Islet of Langerhans (tissue), 1 donor: ENCODE data around the gene ECE1.

ENCODE experiments used
- FAIRE-seq: peaks from one replicate; lab custom pipeline; 2011; peaks lifted over from hg19 to GRCh38; lab: Jason Lieb, UNC

ECE1 gene

GRCh38 chr1:21325231-21325718, 35.0 kb upstream of the ECE1 start:
- no peak for FAIRE-seq

GRCh38 chr1:21324368-21325141, 34.3 kb upstream of the ECE1 start:
- no peak for FAIRE-seq

GRCh38 chr1:21323091-21323490, 32.8 kb upstream of the ECE1 start:
- no peak for FAIRE-seq

GRCh38 chr1:21322681-21323016, 32.4 kb upstream of the ECE1 start:
- FAIRE-seq, result no peak

- FAIRE-seq, result no peak
These were observed 31.9 kb upstream of the ECE1 start for GRCh38 chr1:21321963-21322680.

- FAIRE-seq, result no peak
These were observed 30.3 kb upstream of the ECE1 start for GRCh38 chr1:21320410-21321108.

- no peak for FAIRE-seq
These were observed 29.5 kb upstream of the ECE1 start for GRCh38 chr1:21319447-21320407.

- no peak for FAIRE-seq
These were observed 28.5 kb upstream of the ECE1 start for GRCh38 chr1:21318714-21319159.

- FAIRE-seq, result no peak
These were observed 27.9 kb upstream of the ECE1 start for GRCh38 chr1:21318057-21318713.

- FAIRE-seq, result no peak
These were observed 27.4 kb upstream of the ECE1 start for GRCh38 chr1:21317690-21318043.

- no peak for FAIRE-seq
These were observed 26.9 kb upstream of the ECE1 start for GRCh38 chr1:21317035-21317689.

- FAIRE-seq, result no peak
These were observed 24.6 kb upstream of the ECE1 start for GRCh38 chr1:21314743-21315396.

- FAIRE-seq, result no peak
These were observed 23.8 kb upstream of the ECE1 start for GRCh38 chr1:21313886-21314721.

- no peak for FAIRE-seq
These were observed 23.1 kb upstream of the ECE1 start for GRCh38 chr1:21313203-21313885.

GRCh38 chr1:21312407-21312992, 22.2 kb upstream of the ECE1 start:
- FAIRE-seq, result peak; percentile 21

GRCh38 chr1:21311016-21311415, 20.8 kb upstream of the ECE1 start:
- no peak for FAIRE-seq

- no peak for FAIRE-seq
These were observed 18.8 kb upstream of the ECE1 start for GRCh38 chr1:21308847-21309652.

- FAIRE-seq, result no peak
These were observed 18.1 kb upstream of the ECE1 start for GRCh38 chr1:21308330-21308729.
